Gastroesophageal sphincter (tissue), 4 donors: ENCODE measurements around the gene SFR1. TPM values are rescaled to one million over a fixed set of nuclear protein-coding genes. Genes with fewer than 3 reads are reported as not detected.

ENCODE experiments used
- ATAC-seq: fragments of 150-250 bp; one replicate; pipeline ENCODE4 v1.9.1; 2016; ENCODE audit warnings: mild to moderate bottlenecking, moderate library complexity
- H3K27ac ChIP-seq, 4 donors: fragments of 200-600 bp; sonication (generic) in 3 of 4; 1 replicate in 3 of 4; 2 replicates in 1 of 4; pipeline ENCODE4 v1.5.1; 2016 to 2019
- H3K27me3 ChIP-seq: fragments of 200-600 bp; sonication (generic); one replicate; pipeline ENCODE4 v1.5.1; 2019
- H3K36me3 ChIP-seq, 2 donors: fragments of 200-600 bp; sonication (generic); one replicate each; pipeline ENCODE4 v1.5.1; 2019; ENCODE audit warnings: control low read depth in 1 of 2
- H3K4me1 ChIP-seq, 3 donors: fragments of 200-600 bp; sonication (generic); 1 replicate in 2 of 3; 2 replicates in 1 of 3; pipeline ENCODE4 v1.5.1; 2016 to 2019; ENCODE audit warnings: control low read depth in 2 of 3
- H3K4me3 ChIP-seq, 2 donors: fragments of 200-600 bp; sonication (generic); one replicate each; pipeline ENCODE4 v1.5.1; 2019; ENCODE audit warnings: mild to moderate bottlenecking in 1 of 2, moderate library complexity in 1 of 2
- H3K9me3 ChIP-seq, 3 donors: fragments of 200-600 bp; sonication (generic); one replicate each; pipeline ENCODE4 v1.5.1; 2017 to 2019; ENCODE audit warnings: control low read depth in 2 of 3
- EP300 ChIP-seq: sonication (generic); formaldehyde crosslinking; IDR thresholded peaks from one replicate; pipeline ENCODE4 v1.6.1; 2017; ENCODE audit warnings: antibody characterized with exemption, mild to moderate bottlenecking
- POLR2A ChIP-seq, 2 donors: fragments of 450-650 bp; IDR thresholded peaks; one replicate each; pipeline ENCODE4 v1.6.1; 2017; ENCODE audit warnings: antibody characterized with exemption in 2 of 2, mild to moderate bottlenecking in 2 of 2, moderate library complexity in 1 of 2
- POLR2AphosphoS5 ChIP-seq: sonication (generic); formaldehyde crosslinking; IDR thresholded peaks from one replicate; pipeline ENCODE4 v1.6.1; 2017; ENCODE audit warnings: antibody characterized with exemption
- WGBS, 2 donors: methylation state at CpG; one replicate each; pipeline ENCODE4 v1.1.5; 2018; ENCODE audit warnings: low coverage in 1 of 2; 5-methylcytosine and 5-hydroxymethylcytosine counted together
- total RNA-seq, 4 donors: library from RNA; depleted of rRNA; stranded (reverse); fragments of >200 nt; gene quantifications; one replicate each; pipeline ENCODE4 v1.1.0, GENCODE V29; 2016
- TF ChIP-seq, protein P1 (sequence below), 4 experiments: fragments of 200-600 bp in 2 of 4; fragments of 450-650 bp in 2 of 4; sonication (generic) in 1 of 4; IDR thresholded peaks; one replicate each; pipeline ENCODE4 v1.5.1; 2017 to 2019; ENCODE audit warnings: antibody characterized with exemption in 4 of 4, mild to moderate bottlenecking in 2 of 4, moderate library complexity in 2 of 4

The SFR1 gene
- total RNA-seq, 4 donors from 2014 or later, result 5.3 to 12.7 (median 9.8) TPM

GRCh38 chr10:104122225-104123107 is 495 bp downstream of the SFR1 start:
- Histone ChIP-seq H3K27me3 (no peaks in the 10 kb centered on the region), H3K4me1 (peaks cover 5 to 22% (median 7%) of the 10 kb centered on the region in 3 donors), H3K27ac (peak overlapping the region; percentile 96 to 98 (median 98)), H3K36me3 (peaks cover 0 to 20% of the 10 kb centered on the region in 2 donors), H3K4me3 (peak overlapping the region; percentile 73 to 98), H3K9me3 (no peaks in the 10 kb centered on the region)
- TF ChIP-seq, protein P1, sequence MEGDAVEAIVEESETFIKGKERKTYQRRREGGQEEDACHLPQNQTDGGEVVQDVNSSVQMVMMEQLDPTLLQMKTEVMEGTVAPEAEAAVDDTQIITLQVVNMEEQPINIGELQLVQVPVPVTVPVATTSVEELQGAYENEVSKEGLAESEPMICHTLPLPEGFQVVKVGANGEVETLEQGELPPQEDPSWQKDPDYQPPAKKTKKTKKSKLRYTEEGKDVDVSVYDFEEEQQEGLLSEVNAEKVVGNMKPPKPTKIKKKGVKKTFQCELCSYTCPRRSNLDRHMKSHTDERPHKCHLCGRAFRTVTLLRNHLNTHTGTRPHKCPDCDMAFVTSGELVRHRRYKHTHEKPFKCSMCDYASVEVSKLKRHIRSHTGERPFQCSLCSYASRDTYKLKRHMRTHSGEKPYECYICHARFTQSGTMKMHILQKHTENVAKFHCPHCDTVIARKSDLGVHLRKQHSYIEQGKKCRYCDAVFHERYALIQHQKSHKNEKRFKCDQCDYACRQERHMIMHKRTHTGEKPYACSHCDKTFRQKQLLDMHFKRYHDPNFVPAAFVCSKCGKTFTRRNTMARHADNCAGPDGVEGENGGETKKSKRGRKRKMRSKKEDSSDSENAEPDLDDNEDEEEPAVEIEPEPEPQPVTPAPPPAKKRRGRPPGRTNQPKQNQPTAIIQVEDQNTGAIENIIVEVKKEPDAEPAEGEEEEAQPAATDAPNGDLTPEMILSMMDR (IDR thresholded peaks at IDR 0.05), result no peak
- TF ChIP-seq POLR2AphosphoS5, result no peak
- no peak for ATAC-seq
- WGBS, 2 donors, result 33 to 38% methylated on average over 11 to 14 of the region's 23 CpGs

GRCh38 chr10:104123397-104123796 is 1.4 kb downstream of the SFR1 start:
- 53 to 60% methylated on average over 1 of the region's 1 CpG for WGBS, 2 donors
- Histone ChIP-seq H3K4me3 (no peak overlapping the region), H3K4me1 (peaks cover 5 to 22% (median 7%) of the 10 kb centered on the region in 3 donors), H3K27me3 (no peaks in the 10 kb centered on the region), H3K36me3 (peaks cover 0 to 20% of the 10 kb centered on the region in 2 donors), H3K9me3 (no peaks in the 10 kb centered on the region), H3K27ac (peak overlapping the region in 1 of 4 donors; percentile 96)
- ATAC-seq, result no peak
- TF ChIP-seq POLR2A (IDR thresholded peaks at IDR 0.05), result no peak
- TF ChIP-seq, protein P1 (IDR thresholded peaks at IDR 0.05), result no peak
- TF ChIP-seq POLR2AphosphoS5, result no peak
- no peak for TF ChIP-seq EP300

GRCh38 chr10:104127411-104127810 is 5.4 kb downstream of the SFR1 start:
- Histone ChIP-seq H3K9me3 (no peaks in the 10 kb centered on the region), H3K36me3 (peaks cover 0 to 20% of the 10 kb centered on the region in 2 donors), H3K27me3 (no peaks in the 10 kb centered on the region), H3K27ac (no peak overlapping the region), H3K4me1 (peaks cover 0 to 10% (median 0%) of the 10 kb centered on the region in 3 donors), H3K4me3 (no peak overlapping the region)
- ATAC-seq, result no peak
- WGBS, 2 donors, result 85 to 100% methylated on average over 1 to 2 of the region's 2 CpGs
- TF ChIP-seq EP300 (no peak), POLR2A (IDR thresholded peaks at IDR 0.05) (no peak), POLR2AphosphoS5 (no peak)
- TF ChIP-seq, protein P1 (IDR thresholded peaks at IDR 0.05), result no peak

DNA sequence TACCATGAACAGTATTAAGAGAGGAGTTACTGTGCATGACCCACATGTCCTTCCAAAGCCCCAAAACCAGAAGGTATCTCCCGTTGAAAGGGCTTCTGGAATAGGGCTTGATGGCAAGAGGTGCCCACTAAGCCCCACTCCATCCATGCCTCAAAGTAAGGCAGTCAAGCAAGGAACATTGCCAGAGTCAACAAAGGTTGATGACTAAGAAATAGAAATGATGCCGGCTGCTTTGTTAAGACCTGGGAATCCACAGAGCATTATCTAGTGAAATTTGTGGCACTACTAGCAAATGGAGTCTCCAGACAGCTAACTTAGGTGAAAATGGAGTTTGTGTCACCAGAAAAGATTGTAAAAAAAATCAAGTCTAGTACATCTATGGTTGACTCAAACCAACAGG is 6.2 kb downstream of the SFR1 start:
- H3K4me1 ChIP-seq, result peaks cover 0 to 3% (median 0%) of the 10 kb centered on the region in 3 donors
- H3K27me3 ChIP-seq, result no peaks in the 10 kb centered on the region
- H3K4me3 ChIP-seq, result no peak overlapping the region
- peaks cover 0 to 20% of the 10 kb centered on the region in 2 donors for H3K36me3 ChIP-seq
- 79 to 89% methylated on average over 2 of the region's 2 CpGs for WGBS, 2 donors
- TF ChIP-seq POLR2A (IDR thresholded peaks at IDR 0.05) (no peak), EP300 (no peak), POLR2AphosphoS5 (no peak)
- TF ChIP-seq, protein P1 (IDR thresholded peaks at IDR 0.05), result no peak
- H3K27ac ChIP-seq, result no peak overlapping the region
- H3K9me3 ChIP-seq, result no peaks in the 10 kb centered on the region
- ATAC-seq, result no peak

DNA sequence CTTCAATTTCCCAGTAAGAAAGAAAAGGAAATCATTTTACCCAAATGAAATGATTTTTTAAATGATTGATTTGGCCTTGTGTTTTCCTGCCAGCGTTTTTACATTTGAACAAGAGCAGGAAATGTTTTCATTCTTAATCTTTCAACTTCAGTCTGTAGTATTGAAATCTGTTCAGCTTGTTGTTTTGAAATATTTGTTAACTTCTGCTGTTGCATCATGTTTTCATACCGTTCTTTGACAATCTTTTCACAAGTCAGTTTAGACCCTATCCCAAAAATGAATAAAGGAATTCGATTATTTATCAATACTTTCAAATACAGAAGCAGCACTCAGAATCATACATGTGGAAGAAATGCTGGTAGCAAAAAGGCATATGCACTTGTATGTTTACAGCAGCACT is 8.1 kb downstream of the SFR1 start:
- Histone ChIP-seq H3K27ac (no peak overlapping the region), H3K4me1 (no peaks in the 10 kb centered on the region), H3K9me3 (no peaks in the 10 kb centered on the region), H3K27me3 (no peaks in the 10 kb centered on the region), H3K4me3 (no peak overlapping the region), H3K36me3 (peaks cover 0 to 17% of the 10 kb centered on the region in 2 donors)
- ATAC-seq, result no peak
- no peak for TF ChIP-seq POLR2AphosphoS5
- TF ChIP-seq, protein P1 (IDR thresholded peaks at IDR 0.05), result no peak
- TF ChIP-seq EP300, result no peak
- TF ChIP-seq POLR2A (IDR thresholded peaks at IDR 0.05), result no peak
- WGBS, 2 donors, result 49 to 61% methylated on average over 3 of the region's 3 CpGs
